Measurements from ENCODE around the gene GNAZ.

DNA sequence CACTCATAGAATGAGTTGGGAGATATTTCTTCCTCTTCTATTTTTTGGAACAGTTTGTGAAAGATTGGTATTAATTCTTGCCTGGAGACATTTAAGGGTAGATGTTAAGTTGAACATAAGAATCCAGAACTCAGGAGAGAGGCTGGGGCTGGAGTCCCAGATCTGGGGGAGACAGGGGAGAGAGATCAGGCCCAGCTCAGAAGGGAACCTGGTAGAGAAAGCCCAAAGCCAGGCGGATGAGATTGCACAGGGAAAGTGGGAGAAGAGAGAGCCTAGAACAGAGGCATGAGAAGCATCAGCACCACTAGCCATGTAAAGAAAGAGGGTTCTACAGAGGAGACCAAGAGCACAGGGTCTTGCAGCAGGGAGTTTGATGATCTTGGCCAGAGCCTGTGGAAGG, 13.0 kb upstream of the GNAZ start:
- TF ChIP-seq, protein P1, sequence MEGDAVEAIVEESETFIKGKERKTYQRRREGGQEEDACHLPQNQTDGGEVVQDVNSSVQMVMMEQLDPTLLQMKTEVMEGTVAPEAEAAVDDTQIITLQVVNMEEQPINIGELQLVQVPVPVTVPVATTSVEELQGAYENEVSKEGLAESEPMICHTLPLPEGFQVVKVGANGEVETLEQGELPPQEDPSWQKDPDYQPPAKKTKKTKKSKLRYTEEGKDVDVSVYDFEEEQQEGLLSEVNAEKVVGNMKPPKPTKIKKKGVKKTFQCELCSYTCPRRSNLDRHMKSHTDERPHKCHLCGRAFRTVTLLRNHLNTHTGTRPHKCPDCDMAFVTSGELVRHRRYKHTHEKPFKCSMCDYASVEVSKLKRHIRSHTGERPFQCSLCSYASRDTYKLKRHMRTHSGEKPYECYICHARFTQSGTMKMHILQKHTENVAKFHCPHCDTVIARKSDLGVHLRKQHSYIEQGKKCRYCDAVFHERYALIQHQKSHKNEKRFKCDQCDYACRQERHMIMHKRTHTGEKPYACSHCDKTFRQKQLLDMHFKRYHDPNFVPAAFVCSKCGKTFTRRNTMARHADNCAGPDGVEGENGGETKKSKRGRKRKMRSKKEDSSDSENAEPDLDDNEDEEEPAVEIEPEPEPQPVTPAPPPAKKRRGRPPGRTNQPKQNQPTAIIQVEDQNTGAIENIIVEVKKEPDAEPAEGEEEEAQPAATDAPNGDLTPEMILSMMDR (IDR thresholded peaks at IDR 0.05; ENCODE audit: low read length) = no peak
- TF ChIP-seq EZH2 (optimal IDR thresholded peaks at IDR 0.05; ENCODE audit: low read depth, low read length) = no peak
- no peak for TF ChIP-seq EZH2phosphoT487 (IDR thresholded peaks at IDR 0.05; ENCODE audit: low read length)
